CD4-positive, alpha-beta T cell (primary cell): ENCODE results near the gene FEM1A. TPM values are rescaled to one million over a fixed set of nuclear protein-coding genes. Genes with fewer than 3 reads are reported as not detected.
A peak's percentile ranks its signal among the peaks of the same experiment; 100 is the strongest.
"Not testable (repeated sequence)": the region's sequence is repeated elsewhere in the genome, so short reads cannot be mapped to it uniquely, and the experiment has no call there.

Experiments used
- ATAC-seq: fragments of 200-7000 bp; cut with Tn5 transposase; one replicate; pipeline ENCODE4 v1.10.0; 2022; ENCODE audit warnings: mild to moderate bottlenecking; ENCODE audit not compliant: poor library complexity
- CTCF ChIA-PET: fragments of 350-600 bp; sonication (Branson Sonifier 250); formaldehyde crosslinking; loops from one replicate; lab custom pipeline; 2021; ENCODE audit warnings: antibody characterized with exemption, inconsistent platforms; lab: Charles Lee
- POLR2A ChIA-PET: fragments of 350-600 bp; sonication (Branson Sonifier 250); formaldehyde crosslinking; loops from one replicate; lab custom pipeline; 2021; ENCODE audit warnings: antibody characterized with exemption, inconsistent platforms; lab: Charles Lee
- DNase-seq, 14 experiments: peaks; one replicate each; pipeline ENCODE4 v3.0.0-alpha.2; 2013 to 2020; ENCODE audit warnings: mixed read lengths in 2 of 14
- H3K27ac ChIP-seq, 2 donors: one replicate each; pipeline versions ENCODE4 v1.5.1 to v1.7.0; 2013; ENCODE audit warnings: low read length in 2 of 2, low read depth in 1 of 2, mild to moderate bottlenecking in 1 of 2
- H3K27me3 ChIP-seq, 2 experiments: 1 replicate in 1 of 2; 2 replicates in 1 of 2; pipeline versions ENCODE4 v1.6.1 to v1.7.0; 2013; ENCODE audit warnings: low read length in 2 of 2, control low read depth in 1 of 2, mild to moderate bottlenecking in 1 of 2, moderate library complexity in 1 of 2; ENCODE audit not compliant: insufficient read depth in 2 of 2, control insufficient read depth in 1 of 2
- H3K36me3 ChIP-seq: one replicate; pipeline ENCODE4 v1.6.1; 2013; ENCODE audit warnings: low read length, control low read depth; ENCODE audit not compliant: insufficient read depth
- H3K4me1 ChIP-seq: one replicate; pipeline ENCODE4 v1.6.1; 2013; ENCODE audit warnings: low read length, control low read depth; ENCODE audit not compliant: insufficient read depth
- H3K4me3 ChIP-seq: one replicate; pipeline ENCODE4 v1.5.1; 2013; ENCODE audit warnings: mild to moderate bottlenecking, low read length, moderate library complexity
- H3K9me3 ChIP-seq, 2 experiments: 1 replicate in 1 of 2; 2 replicates in 1 of 2; pipeline versions ENCODE4 v1.6.1 to v1.7.0; 2013; ENCODE audit warnings: low read length in 2 of 2, mild to moderate bottlenecking in 2 of 2, control low read depth in 1 of 2, moderate library complexity in 1 of 2; ENCODE audit not compliant: control insufficient read depth in 1 of 2, insufficient read depth in 1 of 2
- H3K27ac Mint-ChIP-seq: one replicate; pipeline ENCODE4 v1.8.0; 2020; ENCODE audit warnings: mixed read lengths
- H3K27me3 Mint-ChIP-seq: one replicate; pipeline ENCODE4 v1.8.0; 2021; ENCODE audit warnings: mixed read lengths
- H3K36me3 Mint-ChIP-seq: one replicate; pipeline ENCODE4 v1.8.0; 2021; ENCODE audit warnings: low read depth, mixed read lengths
- H3K4me1 Mint-ChIP-seq: one replicate; pipeline ENCODE4 v1.8.0; 2021; ENCODE audit warnings: low read depth, mixed read lengths
- H3K4me3 Mint-ChIP-seq: one replicate; pipeline ENCODE4 v1.8.0; 2020; ENCODE audit warnings: mild to moderate bottlenecking, mixed read lengths
- H3K9me3 Mint-ChIP-seq: one replicate; pipeline ENCODE4 v1.8.0; 2020; ENCODE audit warnings: mixed read lengths
- CTCF ChIP-seq: fragments of 200-600 bp; IDR thresholded peaks from one replicate; pipeline ENCODE4 v1.8.0; 2022; ENCODE audit warnings: antibody characterized with exemption, mild to moderate bottlenecking
- intact Hi-C, 2 experiments: fragments of 100-400 bp; cut with DNase I in 1 of 2; cut with micrococcal nuclease in 1 of 2; formaldehyde crosslinking; loops; one replicate each; pipeline versions ENCODE4 v1.15.1 to v1.9.0; 2023 to 2025; cut with DNase I, micrococcal nuclease
- total RNA-seq, 174 experiments: library from RNA in 2 of 174; stranded (reverse) in 2 of 174; gene quantifications; one replicate each; pipeline ENCODE4 v1.2.3 and lab custom pipeline; 2021 to 2026

Gene FEM1A
- total RNA-seq, 2 experiments from 2014 or later: 11.8 to 12.1 TPM

GRCh38 chr19:4780860-4781259, 10.7 kb upstream of the FEM1A start:
- no peak overlapping the region for H3K4me3 ChIP-seq
- H3K27ac Mint-ChIP-seq: no peak overlapping the region
- H3K27ac ChIP-seq: no peak overlapping the region
- peaks cover 29% of the 10 kb centered on the region for H3K27me3 Mint-ChIP-seq
- H3K36me3 ChIP-seq: no peaks in the 10 kb centered on the region
- peaks cover 6 to 20% of the 10 kb centered on the region in 2 experiments for H3K27me3 ChIP-seq
- no peaks in the 10 kb centered on the region for H3K36me3 Mint-ChIP-seq
- peaks cover 6 to 13% of the 10 kb centered on the region in 2 experiments for H3K9me3 ChIP-seq
- H3K4me3 Mint-ChIP-seq: no peak overlapping the region
- no peak for TF ChIP-seq CTCF
- H3K4me1 Mint-ChIP-seq: no peaks in the 10 kb centered on the region
- H3K9me3 Mint-ChIP-seq: no peaks in the 10 kb centered on the region
- ATAC-seq (no peak), DNase-seq (no peak)
- ChIA-PET CTCF (no interaction called here), POLR2A (no interaction called here)
- no peaks in the 10 kb centered on the region for H3K4me1 ChIP-seq
- intact Hi-C loops: no loop called here

DNA sequence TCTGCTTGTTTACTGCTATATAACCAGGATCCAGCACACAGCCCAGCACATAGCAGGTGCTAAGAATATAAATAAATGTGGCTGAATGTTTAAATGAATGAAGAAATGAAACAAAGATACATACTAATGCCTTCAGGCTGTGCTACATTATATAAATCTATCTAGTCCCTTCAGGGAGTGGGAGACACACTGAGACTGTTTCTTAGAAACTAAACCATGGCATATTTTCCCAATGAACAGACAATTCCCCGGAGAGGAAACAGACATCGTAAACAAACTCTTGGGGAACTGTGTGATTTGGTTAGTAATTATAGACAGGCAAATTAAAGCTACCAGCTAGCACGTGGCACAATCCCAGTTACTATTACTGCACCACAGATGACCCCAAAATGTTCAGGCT, 9.7 kb upstream of the FEM1A start:
- H3K27ac Mint-ChIP-seq: no peak overlapping the region
- Histone ChIP-seq H3K36me3 (no peaks in the 10 kb centered on the region), H3K4me3 (no peak overlapping the region), H3K9me3 (peaks cover 6 to 10% of the 10 kb centered on the region in 2 experiments), H3K4me1 (no peaks in the 10 kb centered on the region), H3K27me3 (peaks cover 6 to 16% of the 10 kb centered on the region in 2 experiments), H3K27ac (no peak overlapping the region)
- H3K4me3 Mint-ChIP-seq: no peak overlapping the region
- ChIA-PET CTCF (no interaction called here), POLR2A (interaction anchor here (1.2 kb wide), 1 partner anchor 9 kb away, joined by 3 read pairs; the partner anchor contains the start of gene FEM1A)
- no peaks in the 10 kb centered on the region for H3K36me3 Mint-ChIP-seq
- no peaks in the 10 kb centered on the region for H3K9me3 Mint-ChIP-seq
- intact Hi-C loops: no loop called here
- ATAC-seq (no peak), DNase-seq (no peak)
- TF ChIP-seq CTCF: no peak
- H3K27me3 Mint-ChIP-seq: peaks cover 31% of the 10 kb centered on the region
- H3K4me1 Mint-ChIP-seq: no peaks in the 10 kb centered on the region

- DNase-seq, intact Hi-C loops, H3K27ac ChIP-seq, H3K36me3 Mint-ChIP-seq, H3K4me3 Mint-ChIP-seq, H3K9me3 ChIP-seq, ATAC-seq, H3K27ac Mint-ChIP-seq, H3K4me1 Mint-ChIP-seq, H3K4me1 ChIP-seq, H3K36me3 ChIP-seq, H3K9me3 Mint-ChIP-seq, CTCF ChIA-PET, H3K4me3 ChIP-seq, POLR2A ChIA-PET, H3K27me3 ChIP-seq: not testable (repeated sequence)
- H3K27me3 Mint-ChIP-seq: peaks cover 18% of the 10 kb centered on the region
These were observed 5.0 kb upstream of the FEM1A start for GRCh38 chr19:4786412-4787016.

DNA sequence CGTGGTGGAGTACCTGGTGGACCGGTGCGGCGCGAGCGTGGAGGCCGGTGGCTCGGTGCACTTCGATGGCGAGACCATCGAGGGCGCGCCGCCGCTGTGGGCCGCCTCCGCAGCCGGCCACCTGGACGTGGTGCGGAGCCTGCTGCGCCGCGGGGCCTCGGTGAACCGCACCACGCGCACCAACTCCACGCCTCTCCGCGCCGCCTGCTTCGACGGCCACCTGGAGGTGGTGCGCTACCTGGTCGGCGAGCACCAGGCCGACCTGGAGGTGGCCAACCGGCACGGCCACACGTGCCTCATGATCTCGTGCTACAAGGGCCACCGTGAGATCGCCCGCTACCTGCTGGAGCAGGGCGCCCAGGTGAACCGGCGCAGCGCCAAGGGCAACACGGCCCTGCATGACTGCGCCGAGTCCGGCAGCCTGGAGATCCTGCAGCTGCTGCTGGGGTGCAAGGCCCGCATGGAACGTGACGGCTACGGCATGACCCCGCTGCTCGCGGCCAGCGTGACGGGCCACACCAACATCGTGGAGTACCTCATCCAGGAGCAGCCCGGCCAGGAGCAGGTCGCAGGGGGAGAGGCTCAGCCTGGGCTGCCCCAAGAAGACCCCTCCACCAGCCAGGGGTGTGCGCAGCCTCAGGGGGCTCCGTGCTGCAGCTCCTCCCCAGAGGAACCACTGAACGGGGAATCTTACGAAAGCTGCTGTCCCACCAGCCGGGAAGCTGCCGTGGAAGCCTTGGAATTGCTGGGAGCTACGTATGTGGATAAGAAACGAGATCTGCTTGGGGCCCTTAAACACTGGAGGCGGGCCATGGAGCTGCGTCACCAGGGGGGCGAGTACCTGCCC, 708 bp downstream of the FEM1A start:
- H3K36me3 ChIP-seq: peaks cover 38% of the 10 kb centered on the region
- H3K9me3 ChIP-seq, H3K27me3 ChIP-seq, H3K27me3 Mint-ChIP-seq, H3K9me3 Mint-ChIP-seq, ATAC-seq: not testable (repeated sequence)
- H3K4me3 ChIP-seq: peak overlapping the region; percentile 76
- Mint-ChIP-seq H3K36me3 (peaks cover 39% of the 10 kb centered on the region), H3K4me3 (peak overlapping the region; percentile 88), H3K4me1 (peaks cover 31% of the 10 kb centered on the region), H3K27ac (peak overlapping the region; percentile 62)
- ChIA-PET POLR2A (interaction anchor here (0.6 to 2.6 kb wide), 9 partner anchors 68 to 1112 kb away, joined by 3 to 83 read pairs (median 8); partner anchors contain the start of genes CATSPERD, CHAF1A, DPP9 and KDM4B), CTCF (interaction anchor here (0.9 to 1.6 kb wide), 6 partner anchors 17 to 1012 kb away, joined by 3 to 52 read pairs (median 8); partner anchors contain the start of genes CATSPERD, LONP1 and NRTN)
- peaks cover 40% of the 10 kb centered on the region for H3K4me1 ChIP-seq
- intact Hi-C loops: loop anchor here in 1 of 2 experiments (10.0 kb wide), 3 partner anchors 317 to 893 kb away; partner anchors contain the start of genes CHAF1A, HDGFL2, HSD11B1L and MICOS13
- peak overlapping the region; percentile 83 to 87 for H3K27ac ChIP-seq
- DNase-seq: peak in 1 of 14 experiments; percentile 55

- Mint-ChIP-seq H3K4me3 (peak overlapping the region; percentile 73), H3K4me1 (peaks cover 31% of the 10 kb centered on the region), H3K36me3 (peaks cover 39% of the 10 kb centered on the region), H3K27ac (peak overlapping the region; percentile 62)
- DNase-seq: peak in 1 of 14 experiments; percentile 49
- Histone ChIP-seq H3K36me3 (peaks cover 42% of the 10 kb centered on the region), H3K4me3 (peak overlapping the region; percentile 76), H3K4me1 (peaks cover 43% of the 10 kb centered on the region)
- CTCF ChIA-PET: interaction anchor here (1.0 kb wide), 1 partner anchor 17 kb away, joined by 3 read pairs; no protein-coding TSS in a partner anchor
- intact Hi-C loops: loop anchor here in 1 of 2 experiments (10.0 kb wide), 3 partner anchors 318 to 892 kb away; partner anchors contain the start of genes CHAF1A, HDGFL2, HSD11B1L and MICOS13
- H3K9me3 Mint-ChIP-seq, H3K27me3 Mint-ChIP-seq, H3K9me3 ChIP-seq, ATAC-seq, H3K27me3 ChIP-seq, POLR2A ChIA-PET, H3K27ac ChIP-seq: not testable (repeated sequence)
These were observed 1.3 kb downstream of the FEM1A start for GRCh38 chr19:4792866-4793195.
